Panc1 (cell line): ENCODE measurements around the gene FBXO17.

ENCODE experiments used
- POLR2AphosphoS5 ChIP-seq: IDR thresholded peaks from 2 replicates; pipeline ENCODE4 v1.6.1; 2012; ENCODE audit warnings: mild to moderate bottlenecking, low read depth, low read length, moderate library complexity
- REST ChIP-seq, 2 experiments: IDR thresholded peaks; 2 replicates each; pipeline ENCODE4 v1.6.1; 2011 to 2012; ENCODE audit warnings: low read depth in 2 of 2, control low read depth in 1 of 2, low read length in 1 of 2, mild to moderate bottlenecking in 1 of 2, moderate library complexity in 1 of 2; ENCODE audit not compliant: insufficient read depth in 1 of 2
- TCF7L2 ChIP-seq: IDR thresholded peaks from 2 replicates; pipeline ENCODE4 v1.6.1; 2011; ENCODE audit warnings: mild to moderate bottlenecking, low read depth, low read length, inconsistent platforms
- TF ChIP-seq, protein P1 (sequence below): fragments of 450-650 bp; IDR thresholded peaks from 2 replicates; pipeline ENCODE4 v1.5.1; 2017; ENCODE audit warnings: mild to moderate bottlenecking

- TF ChIP-seq, protein P1, sequence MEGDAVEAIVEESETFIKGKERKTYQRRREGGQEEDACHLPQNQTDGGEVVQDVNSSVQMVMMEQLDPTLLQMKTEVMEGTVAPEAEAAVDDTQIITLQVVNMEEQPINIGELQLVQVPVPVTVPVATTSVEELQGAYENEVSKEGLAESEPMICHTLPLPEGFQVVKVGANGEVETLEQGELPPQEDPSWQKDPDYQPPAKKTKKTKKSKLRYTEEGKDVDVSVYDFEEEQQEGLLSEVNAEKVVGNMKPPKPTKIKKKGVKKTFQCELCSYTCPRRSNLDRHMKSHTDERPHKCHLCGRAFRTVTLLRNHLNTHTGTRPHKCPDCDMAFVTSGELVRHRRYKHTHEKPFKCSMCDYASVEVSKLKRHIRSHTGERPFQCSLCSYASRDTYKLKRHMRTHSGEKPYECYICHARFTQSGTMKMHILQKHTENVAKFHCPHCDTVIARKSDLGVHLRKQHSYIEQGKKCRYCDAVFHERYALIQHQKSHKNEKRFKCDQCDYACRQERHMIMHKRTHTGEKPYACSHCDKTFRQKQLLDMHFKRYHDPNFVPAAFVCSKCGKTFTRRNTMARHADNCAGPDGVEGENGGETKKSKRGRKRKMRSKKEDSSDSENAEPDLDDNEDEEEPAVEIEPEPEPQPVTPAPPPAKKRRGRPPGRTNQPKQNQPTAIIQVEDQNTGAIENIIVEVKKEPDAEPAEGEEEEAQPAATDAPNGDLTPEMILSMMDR = no peak
- TF ChIP-seq TCF7L2 (no peak), POLR2AphosphoS5 (no peak), REST (IDR thresholded peaks at IDR 0.05; ENCODE audit: insufficient read depth in 1 of 2, low read depth in 2 of 2, low read length in 1 of 2) (no peak)
Measured at GRCh38 chr19:39003796-39004195, 28.3 kb upstream of the FBXO17 start.
